OCI-M1 (cell line): ENCODE data around the gene FXYD6.
A peak's percentile ranks its signal among the peaks of the same experiment; 100 is the strongest.
"Not testable (repeated sequence)": the region's sequence is repeated elsewhere in the genome, so short reads cannot be mapped to it uniquely, and the experiment has no call there.

Experiments
- DNase-seq: peaks from one replicate; lab custom pipeline; 2025; lab: John Stamatoyannopoulos, UW

FXYD6 gene

GRCh38 chr11:117816151-117816741, 60.2 kb downstream of the FXYD6 start:
- DNase-seq, result no peak

- peak; percentile 71 for DNase-seq
These were observed 61.1 kb downstream of the FXYD6 start for GRCh38 chr11:117815262-117815803.

- DNase-seq, result peak; percentile 61
These were observed 61.6 kb downstream of the FXYD6 start for GRCh38 chr11:117814766-117815261.

- DNase-seq, result no peak
These were observed 62.2 kb downstream of the FXYD6 start for GRCh38 chr11:117814204-117814765.

GRCh38 chr11:117810056-117810451, 66.4 kb downstream of the FXYD6 start:
- DNase-seq, result not testable (repeated sequence)

- DNase-seq, result no peak
These were observed 67.0 kb downstream of the FXYD6 start for GRCh38 chr11:117809236-117810055.

GRCh38 chr11:117808784-117809183, 67.7 kb downstream of the FXYD6 start:
- DNase-seq, result no peak

GRCh38 chr11:117807482-117808327, 68.8 kb downstream of the FXYD6 start:
- DNase-seq, result peak; percentile 87

- no peak for DNase-seq
These were observed 69.6 kb downstream of the FXYD6 start for GRCh38 chr11:117806846-117807245.

GRCh38 chr11:117805045-117805444, 71.4 kb downstream of the FXYD6 start:
- DNase-seq, result no peak

- no peak for DNase-seq
These were observed 72.6 kb downstream of the FXYD6 start for GRCh38 chr11:117803896-117804295.

GRCh38 chr11:117799634-117800033, 76.8 kb downstream of the FXYD6 start:
- no peak for DNase-seq

GRCh38 chr11:117796872-117797529, 79.5 kb downstream of the FXYD6 start, which contains the start of gene DSCAML1:
Gene DSCAML1 (minus strand): TSS chr11:117797216. CDS start chr11:117797079, 137 bp downstream.
- no peak for DNase-seq

- no peak for DNase-seq
These were observed 80.0 kb downstream of the FXYD6 start for GRCh38 chr11:117796456-117796871.

- no peak for DNase-seq
These were observed 80.6 kb downstream of the FXYD6 start for GRCh38 chr11:117795638-117796455.

GRCh38 chr11:117794772-117795629, 81.5 kb downstream of the FXYD6 start:
- no peak for DNase-seq

- no peak for DNase-seq
These were observed 82.3 kb downstream of the FXYD6 start for GRCh38 chr11:117794135-117794534.

- no peak for DNase-seq
These were observed 82.9 kb downstream of the FXYD6 start for GRCh38 chr11:117793583-117793982.

GRCh38 chr11:117792992-117793391, 83.5 kb downstream of the FXYD6 start:
- no peak for DNase-seq
